Transverse colon (tissue), 4 donors: ENCODE data around the gene HCRTR1. TPM values are rescaled to one million over a fixed set of nuclear protein-coding genes. Genes with fewer than 3 reads are reported as not detected.

Experiments used
- DNase-seq: peaks from one replicate; pipeline ENCODE4 v3.0.0-alpha.2; 2019
- H3K27ac ChIP-seq, 4 donors: fragments of 200-600 bp; sonication (generic); 2 replicates each; pipeline ENCODE4 v1.5.1; 2016 to 2018; ENCODE audit warnings: inconsistent platforms in 4 of 4
- H3K27me3 ChIP-seq: fragments of 200-600 bp; sonication (generic); 2 replicates; pipeline ENCODE4 v1.5.1; 2017; ENCODE audit warnings: inconsistent platforms
- H3K36me3 ChIP-seq, 4 donors: fragments of 200-600 bp; sonication (generic); 2 replicates each; pipeline ENCODE4 v1.5.1; 2017 to 2019; ENCODE audit warnings: inconsistent platforms in 4 of 4
- H3K4me1 ChIP-seq, 4 donors: fragments of 200-600 bp; sonication (generic); 2 replicates each; pipeline ENCODE4 v1.5.1; 2017 to 2020; ENCODE audit warnings: inconsistent platforms in 4 of 4
- H3K4me3 ChIP-seq, 4 donors: fragments of 200-600 bp; sonication (generic); 1 replicate in 1 of 4; 2 replicates in 3 of 4; pipeline versions ENCODE4 v1.5.1 to v1.6.1; 2017 to 2019; ENCODE audit warnings: inconsistent platforms in 4 of 4
- H3K9me3 ChIP-seq, 2 donors: fragments of 200-600 bp; sonication (generic); 2 replicates each; pipeline ENCODE4 v1.5.1; 2017 to 2019; ENCODE audit warnings: inconsistent platforms in 2 of 2
- EP300 ChIP-seq: sonication (generic); formaldehyde crosslinking; IDR thresholded peaks from one replicate; pipeline ENCODE4 v1.6.1; 2017; ENCODE audit warnings: antibody characterized with exemption, low read depth
- POLR2A ChIP-seq: fragments of 450-650 bp; IDR thresholded peaks from one replicate; pipeline ENCODE4 v1.6.1; 2016; ENCODE audit warnings: antibody characterized with exemption, mild to moderate bottlenecking, moderate library complexity
- POLR2AphosphoS5 ChIP-seq, 3 donors: sonication (generic); formaldehyde crosslinking; IDR thresholded peaks; one replicate each; pipeline ENCODE4 v1.6.1; 2016; ENCODE audit warnings: antibody characterized with exemption in 3 of 3
- WGBS, 2 donors: methylation state at CpG; one replicate each; pipeline ENCODE4 v1.1.5; 2018; ENCODE audit warnings: low coverage in 1 of 2; 5-methylcytosine and 5-hydroxymethylcytosine counted together
- in situ Hi-C, 4 donors: fragments of 200-750 bp; cut with MboI; loops; one replicate each; pipeline versions ENCODE4 v1.15.0 to v1.15.1; 2017; ENCODE audit warnings: low sequenced_read_pairs in 3 of 4, low pct_ligation_motif_present in 1 of 4, low pct_unique_long_range_greater_than_20kb in 1 of 4
- intact Hi-C: fragments of 100-400 bp; cut with DNase I; formaldehyde crosslinking; loops from one replicate; pipeline ENCODE4 v1.15.1; 2023; ENCODE audit warnings: low total_unique reads
- total RNA-seq, 4 donors: library from RNA; depleted of rRNA; stranded (reverse); fragments of >200 nt; gene quantifications; one replicate each; pipeline ENCODE4 v1.1.0, GENCODE V29; 2016
- TF ChIP-seq, protein P1 (sequence below), 5 experiments: fragments of 200-600 bp in 3 of 5; fragments of 450-650 bp in 2 of 5; sonication (generic) in 3 of 5; IDR thresholded peaks; 1 replicate in 2 of 5; 2 replicates in 3 of 5; pipeline ENCODE4 v1.5.1; 2016 to 2017; ENCODE audit warnings: antibody characterized with exemption in 5 of 5, inconsistent platforms in 3 of 5, mild to moderate bottlenecking in 2 of 5, moderate library complexity in 1 of 5

HCRTR1 gene
- total RNA-seq, 4 donors from 2014 or later: 0.48 TPM; not detected in 3

DNA sequence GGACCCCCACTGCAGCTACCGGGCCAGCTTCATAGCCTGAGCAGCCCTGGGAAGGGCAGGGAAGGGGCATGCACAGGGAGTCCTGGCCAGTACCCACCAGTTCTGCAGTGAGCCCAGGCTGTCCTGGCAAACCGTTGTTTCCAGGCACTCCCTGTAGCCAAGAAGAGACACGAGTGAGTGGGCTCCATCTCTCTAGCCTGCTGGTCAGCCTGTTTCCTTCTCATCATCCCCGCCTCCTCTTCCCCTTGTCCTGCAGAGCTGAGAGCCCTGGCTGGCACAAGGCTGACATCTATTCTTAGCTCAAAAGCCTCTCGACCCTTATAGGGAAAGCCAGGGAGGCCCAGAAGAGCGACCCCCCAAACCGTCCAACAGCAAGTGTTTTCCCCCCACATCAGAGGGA, 57.7 kb downstream of the HCRTR1 start:
- 70% methylated on average over 6 of the region's 7 CpGs; no CpG with 5 or more reads in 1 of the 2 donors for WGBS, 2 donors
- Histone ChIP-seq H3K36me3 (no peaks in the 10 kb centered on the region), H3K4me3 (no peak overlapping the region), H3K27me3 (peaks cover 3% of the 10 kb centered on the region), H3K4me1 (peaks cover 10 to 32% (median 18%) of the 10 kb centered on the region in 4 donors), H3K9me3 (no peaks in the 10 kb centered on the region), H3K27ac (peak overlapping the region in 3 of 4 donors; percentile 9 to 54 (median 52))
- intact Hi-C loops: no loop called here
- TF ChIP-seq, protein P1, sequence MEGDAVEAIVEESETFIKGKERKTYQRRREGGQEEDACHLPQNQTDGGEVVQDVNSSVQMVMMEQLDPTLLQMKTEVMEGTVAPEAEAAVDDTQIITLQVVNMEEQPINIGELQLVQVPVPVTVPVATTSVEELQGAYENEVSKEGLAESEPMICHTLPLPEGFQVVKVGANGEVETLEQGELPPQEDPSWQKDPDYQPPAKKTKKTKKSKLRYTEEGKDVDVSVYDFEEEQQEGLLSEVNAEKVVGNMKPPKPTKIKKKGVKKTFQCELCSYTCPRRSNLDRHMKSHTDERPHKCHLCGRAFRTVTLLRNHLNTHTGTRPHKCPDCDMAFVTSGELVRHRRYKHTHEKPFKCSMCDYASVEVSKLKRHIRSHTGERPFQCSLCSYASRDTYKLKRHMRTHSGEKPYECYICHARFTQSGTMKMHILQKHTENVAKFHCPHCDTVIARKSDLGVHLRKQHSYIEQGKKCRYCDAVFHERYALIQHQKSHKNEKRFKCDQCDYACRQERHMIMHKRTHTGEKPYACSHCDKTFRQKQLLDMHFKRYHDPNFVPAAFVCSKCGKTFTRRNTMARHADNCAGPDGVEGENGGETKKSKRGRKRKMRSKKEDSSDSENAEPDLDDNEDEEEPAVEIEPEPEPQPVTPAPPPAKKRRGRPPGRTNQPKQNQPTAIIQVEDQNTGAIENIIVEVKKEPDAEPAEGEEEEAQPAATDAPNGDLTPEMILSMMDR (IDR thresholded peaks at IDR 0.05): no peak
- no peak for TF ChIP-seq POLR2AphosphoS5 (IDR thresholded peaks at IDR 0.05)
- TF ChIP-seq EP300: no peak
- TF ChIP-seq POLR2A: no peak
- in situ Hi-C loops: no loop called here
- no peak for DNase-seq

- no peak overlapping the region for H3K4me3 ChIP-seq
- intact Hi-C loops: no loop called here
- WGBS, 2 donors: 74 to 95% methylated on average over 4 to 14 of the region's 14 CpGs
- no peaks in the 10 kb centered on the region for H3K9me3 ChIP-seq
- peaks cover 3% of the 10 kb centered on the region for H3K27me3 ChIP-seq
- TF ChIP-seq POLR2AphosphoS5 (IDR thresholded peaks at IDR 0.05): no peak
- TF ChIP-seq POLR2A: no peak
- no peak for TF ChIP-seq EP300
- TF ChIP-seq, protein P1 (IDR thresholded peaks at IDR 0.05): no peak
- peaks cover 4 to 26% (median 12%) of the 10 kb centered on the region in 4 donors for H3K4me1 ChIP-seq
- DNase-seq: no peak
- H3K36me3 ChIP-seq: no peaks in the 10 kb centered on the region
- in situ Hi-C loops: no loop called here
- H3K27ac ChIP-seq: peak overlapping the region in 2 of 4 donors; percentile 9 to 52
Observed at GRCh38 chr1:31675756-31676155, 58.3 kb downstream of the HCRTR1 start.

Other genes with a start within 250 kb of the HCRTR1 start
- 1 to 10 TPM in 2 of 4 donors, not detected in 2; 5.9 to 7.6 TPM for gene FABP3, start 244.6 kb upstream of the HCRTR1 start, total RNA-seq
- gene SERINC2, start 204.5 kb upstream of the HCRTR1 start, total RNA-seq: 100 to 1,000 TPM in 3 of 4 donors, 10 to 100 TPM in 1; 85.6 to 343 (median 250) TPM
- 100 to 1,000 TPM; 229 to 300 (median 272) TPM for gene TINAGL1, start 41.2 kb upstream of the HCRTR1 start, total RNA-seq
- 10 to 100 TPM; 12.3 to 61.7 (median 49.9) TPM for gene PEF1, start 27.2 kb downstream of the HCRTR1 start, total RNA-seq
- gene COL16A1, start 86.3 kb downstream of the HCRTR1 start, total RNA-seq: 100 to 1,000 TPM in 1 of 4 donors, 10 to 100 TPM in 3; 14.3 to 135 (median 40.1) TPM
- gene ADGRB2, start 146.7 kb downstream of the HCRTR1 start, total RNA-seq: 1 to 10 TPM in 2 of 4 donors, under 1 TPM in 1, not detected in 1; 0.55 to 4.2 (median 1.1) TPM
- gene SPOCD1, start 198.3 kb downstream of the HCRTR1 start, total RNA-seq: under 1 TPM in 2 of 4 donors, not detected in 2; 0.48 to 0.80 TPM